Measurements from ENCODE around the gene THAP6. TPM values are rescaled to one million over a fixed set of nuclear protein-coding genes. Genes with fewer than 3 reads are reported as not detected.

Gene THAP6
- total and polyA plus RNA-seq, 2 donors (not counting 1 experiment from before 2014, with no cell fraction given), result 8.9 to 38.3 TPM

- WGBS (ENCODE audit: insufficient coverage), result 89% methylated on average over 10 of the region's 15 CpGs
- Histone ChIP-seq H3K79me2 (ENCODE audit: control insufficient read depth, insufficient read depth, low read length) (no peaks in the 10 kb centered on the region), H3K36me3 (replicated peaks in 1 of 2; ENCODE audit: control extremely low read depth in 1 of 2, control insufficient read depth in 1 of 2, extremely low read depth in 1 of 2, insufficient read depth in 2 of 2, low read length in 1 of 2) (peaks cover 0 to 2% of the 10 kb centered on the region in 2 experiments), H3K27me3 (replicated peaks in 1 of 4; ENCODE audit: control extremely low read depth in 1 of 4, control insufficient read depth in 3 of 4, insufficient read depth in 4 of 4, low read length in 3 of 4) (no peaks in the 10 kb centered on the region), H3K4me1 (ENCODE audit: control insufficient read depth in 2 of 2, insufficient read depth in 2 of 2, low read length in 2 of 2) (no peaks in the 10 kb centered on the region), H3K9me3 (ENCODE audit: control extremely low read depth in 1 of 3, control insufficient read depth in 2 of 3, insufficient read depth in 1 of 3, low read length in 2 of 3) (no peaks in the 10 kb centered on the region), H3K4me3 (ENCODE audit: control extremely low read depth in 1 of 5, extremely low read depth in 1 of 5, insufficient read depth in 1 of 5, low read depth in 2 of 5, low read length in 4 of 5) (no peak overlapping the region), H3K9ac (ENCODE audit: low read length) (no peak overlapping the region), H3K27ac (ENCODE audit: low read length in 2 of 2) (no peak overlapping the region), H4K20me1 (ENCODE audit: control insufficient read depth, insufficient read depth, low read length, poor library complexity, severe bottlenecking) (no peaks in the 10 kb centered on the region), H2AFZ (ENCODE audit: insufficient read depth, low read depth, low read length, poor library complexity, severe bottlenecking) (no peak overlapping the region), H3K4me2 (replicated peaks; ENCODE audit: low read depth, low read length, poor library complexity, severe bottlenecking) (no peak overlapping the region)
- Mint-ChIP-seq H3K27ac (no peak overlapping the region), H3K27me3 (no peaks in the 10 kb centered on the region), H3K4me1 (no peaks in the 10 kb centered on the region), H3K4me3 (no peak overlapping the region), H3K9me3 (ENCODE audit: insufficient read depth) (no peaks in the 10 kb centered on the region)
- ChIA-PET POLR2A (no interaction called here), CTCF (interaction anchor here (1.3 kb wide), 1 partner anchor 300 kb away, joined by 3 read pairs; no protein-coding TSS in a partner anchor)
- TF ChIP-seq EZH2 (IDR thresholded peaks at IDR 0.05; ENCODE audit: borderline replicate concordance, insufficient read depth, low read depth, low read length, poor library complexity, severe bottlenecking) (no peak), CTCF (IDR thresholded peaks at IDR 0.05) (no peak)
- intact Hi-C loops (cut with micrococcal nuclease), result no loop called here
- DNase-seq (no peak), ATAC-seq (ENCODE audit: low read depth) (no peak)
Observed at GRCh38 chr4:75547647-75548387, 33.5 kb downstream of the THAP6 start.

GRCh38 chr4:75549019-75549418, 34.7 kb downstream of the THAP6 start:
- 79% methylated on average over 2 of the region's 2 CpGs for WGBS (ENCODE audit: insufficient coverage)
- ATAC-seq (ENCODE audit: low read depth) (no peak), DNase-seq (no peak)
- H3K36me3 ChIP-seq (replicated peaks in 1 of 2; ENCODE audit: control extremely low read depth in 1 of 2, control insufficient read depth in 1 of 2, extremely low read depth in 1 of 2, insufficient read depth in 2 of 2, low read length in 1 of 2), result peaks cover 0 to 2% of the 10 kb centered on the region in 2 experiments
- no peaks in the 10 kb centered on the region for H4K20me1 ChIP-seq (ENCODE audit: control insufficient read depth, insufficient read depth, low read length, poor library complexity, severe bottlenecking)
- no peak overlapping the region for H3K27ac ChIP-seq (ENCODE audit: low read length in 2 of 2)
- intact Hi-C loops (cut with micrococcal nuclease), result no loop called here
- H3K4me1 Mint-ChIP-seq, result no peaks in the 10 kb centered on the region
- no peaks in the 10 kb centered on the region for H3K27me3 ChIP-seq (replicated peaks in 1 of 4; ENCODE audit: control extremely low read depth in 1 of 4, control insufficient read depth in 3 of 4, insufficient read depth in 4 of 4, low read length in 3 of 4)
- no peak overlapping the region for H3K9ac ChIP-seq (ENCODE audit: low read length)
- H3K79me2 ChIP-seq (ENCODE audit: control insufficient read depth, insufficient read depth, low read length), result no peaks in the 10 kb centered on the region
- H2AFZ ChIP-seq (ENCODE audit: insufficient read depth, low read depth, low read length, poor library complexity, severe bottlenecking), result no peak overlapping the region
- H3K4me3 Mint-ChIP-seq, result no peak overlapping the region
- TF ChIP-seq EZH2 (IDR thresholded peaks at IDR 0.05; ENCODE audit: borderline replicate concordance, insufficient read depth, low read depth, low read length, poor library complexity, severe bottlenecking) (no peak), CTCF (IDR thresholded peaks at IDR 0.05) (no peak)
- no peaks in the 10 kb centered on the region for H3K9me3 ChIP-seq (ENCODE audit: control extremely low read depth in 1 of 3, control insufficient read depth in 2 of 3, insufficient read depth in 1 of 3, low read length in 2 of 3)
- no peak overlapping the region for H3K27ac Mint-ChIP-seq
- ChIA-PET POLR2A (interaction anchor here (0.7 kb wide), 1 partner anchor 72 kb away, joined by 5 read pairs; no protein-coding TSS in a partner anchor), CTCF (no interaction called here)
- H3K9me3 Mint-ChIP-seq (ENCODE audit: insufficient read depth), result no peaks in the 10 kb centered on the region
- no peaks in the 10 kb centered on the region for H3K4me1 ChIP-seq (ENCODE audit: control insufficient read depth in 2 of 2, insufficient read depth in 2 of 2, low read length in 2 of 2)
- H3K4me3 ChIP-seq (ENCODE audit: control extremely low read depth in 1 of 5, extremely low read depth in 1 of 5, insufficient read depth in 1 of 5, low read depth in 2 of 5, low read length in 4 of 5), result no peak overlapping the region
- H3K4me2 ChIP-seq (replicated peaks; ENCODE audit: low read depth, low read length, poor library complexity, severe bottlenecking), result no peak overlapping the region
- peaks cover 2% of the 10 kb centered on the region for H3K27me3 Mint-ChIP-seq
